Psoas muscle (tissue), 8 donors: ENCODE measurements around the gene METTL27. TPM values are rescaled to one million over a fixed set of nuclear protein-coding genes. Genes with fewer than 3 reads are reported as not detected.
A peak's percentile ranks its signal among the peaks of the same experiment; 100 is the strongest.
"Not testable (repeated sequence)": the region's sequence is repeated elsewhere in the genome, so short reads cannot be mapped to it uniquely, and the experiment has no call there.

Source experiments
- ATAC-seq, 4 donors: fragments of 200-7000 bp; cut with Tn5 transposase; one replicate each; pipeline ENCODE4 v1.9.1; 2020; ENCODE audit warnings: moderate library complexity in 3 of 4, mild to moderate bottlenecking in 2 of 4
- DNase-seq, 2 donors: peaks; one replicate each; pipeline ENCODE4 v3.0.0-alpha.2; 2020
- H3K27ac ChIP-seq: fragments of 200-600 bp; one replicate; pipeline ENCODE4 v1.8.0; 2022
- H3K27me3 ChIP-seq, 3 donors: fragments of 200-600 bp in 1 of 3; one replicate each; pipeline versions ENCODE4 v1.6.1 to v1.8.0; 2013 to 2022; ENCODE audit warnings: low read length in 2 of 3, mild to moderate bottlenecking in 2 of 3, moderate library complexity in 1 of 3; ENCODE audit not compliant: insufficient read depth in 3 of 3
- H3K36me3 ChIP-seq, 2 donors: fragments of 200-600 bp in 1 of 2; one replicate each; pipeline versions ENCODE4 v1.6.1 to v1.8.0; 2013 to 2022; ENCODE audit warnings: low read depth in 1 of 2, mild to moderate bottlenecking in 1 of 2, moderate library complexity in 1 of 2; ENCODE audit not compliant: insufficient read depth in 1 of 2
- H3K4me1 ChIP-seq: fragments of 200-600 bp; one replicate; pipeline ENCODE4 v1.8.0; 2022
- H3K4me3 ChIP-seq: fragments of 200-600 bp; one replicate; pipeline ENCODE4 v1.8.0; 2022; ENCODE audit warnings: mild to moderate bottlenecking
- H3K9me3 ChIP-seq: fragments of 200-600 bp; one replicate; pipeline ENCODE4 v1.8.0; 2022
- WGBS, 3 donors: extraction: QIAGEN DNeasy Blood & Tissue Kit; methylation state at CpG; one replicate each; pipeline versions ENCODE4 v1.1.6 to v1.1.7; 2013; 5-methylcytosine and 5-hydroxymethylcytosine counted together
- intact Hi-C, 2 donors: fragments of 100-400 bp; cut with DNase I; formaldehyde crosslinking; loops; one replicate each; pipeline versions ENCODE4 v1.11.0 to v1.14.2; 2022
- polyA plus RNA-seq, 3 donors: library from polyadenylated mRNA; stranded (reverse); fragments of 200-250 nt; gene quantifications; one replicate each; pipeline ENCODE4 v1.2.3, GENCODE V29; 2013
- total RNA-seq, 4 donors: library from RNA; stranded (reverse); fragmentation: NEBNext Ultra II Directional in 2 of 4; extraction: Animal tissue kit (Norgen Biotek cat#: 25700) in 2 of 4; gene quantifications; one replicate each; pipeline versions ENCODE4 v1.2.1 to v1.2.4, GENCODE V29; 2021 to 2023
- TF ChIP-seq, protein P1 (sequence below): fragments of 200-600 bp; IDR thresholded peaks from one replicate; pipeline ENCODE4 v1.8.0; 2022; ENCODE audit warnings: antibody characterized with exemption
- donor health status: healthy with polysubstance abuse.
- donor health status: DM: no; HTN: no; CAD: no; lungs with moderate emphysema.
- donor health status: Bipolar disorder and iron deficiency.
- donor health status: healthy.
- donor health status: DM: yes; HTN: yes; CAD: no.
- donor health status: DM: no; HTN: no; CAD: no.
- donor health status: DM: no; HTN: no; CAD: no.
- donor health status: DM: yes; HTN: yes; CAD: no.

Gene METTL27
- total and polyA plus RNA-seq, 7 donors: 0.09 to 0.84 (median 0.22) TPM; not detected in 1

DNA sequence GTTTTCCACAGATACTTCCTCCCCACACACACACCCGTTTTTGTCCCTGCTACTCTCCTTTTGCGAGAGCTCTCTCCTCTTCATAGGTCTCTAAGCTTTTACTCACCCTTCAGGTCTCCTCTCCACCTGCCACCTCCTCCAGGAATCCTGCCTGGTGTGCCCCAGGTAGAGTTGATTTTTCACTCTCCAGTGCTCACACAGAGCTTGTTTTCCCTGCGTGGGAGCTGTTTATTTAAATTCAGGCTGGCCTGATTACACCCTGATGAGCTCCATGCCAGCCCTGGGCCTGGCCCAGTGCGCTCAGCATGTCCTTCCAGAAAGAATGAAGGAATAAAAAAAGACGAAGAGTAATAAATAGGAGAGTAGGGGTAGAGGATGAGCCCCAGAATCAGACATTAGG is 19.1 kb downstream of the METTL27 start:
- no peak for ATAC-seq
- Histone ChIP-seq H3K36me3 (no peaks in the 10 kb centered on the region), H3K4me3 (no peak overlapping the region), H3K27me3 (no peaks in the 10 kb centered on the region), H3K27ac (no peak overlapping the region), H3K4me1 (peaks cover 9% of the 10 kb centered on the region), H3K9me3 (no peaks in the 10 kb centered on the region)
- 83 to 88% (median 85%) methylated on average over 5 of the region's 5 CpGs for WGBS, 3 donors
- TF ChIP-seq, protein P1, sequence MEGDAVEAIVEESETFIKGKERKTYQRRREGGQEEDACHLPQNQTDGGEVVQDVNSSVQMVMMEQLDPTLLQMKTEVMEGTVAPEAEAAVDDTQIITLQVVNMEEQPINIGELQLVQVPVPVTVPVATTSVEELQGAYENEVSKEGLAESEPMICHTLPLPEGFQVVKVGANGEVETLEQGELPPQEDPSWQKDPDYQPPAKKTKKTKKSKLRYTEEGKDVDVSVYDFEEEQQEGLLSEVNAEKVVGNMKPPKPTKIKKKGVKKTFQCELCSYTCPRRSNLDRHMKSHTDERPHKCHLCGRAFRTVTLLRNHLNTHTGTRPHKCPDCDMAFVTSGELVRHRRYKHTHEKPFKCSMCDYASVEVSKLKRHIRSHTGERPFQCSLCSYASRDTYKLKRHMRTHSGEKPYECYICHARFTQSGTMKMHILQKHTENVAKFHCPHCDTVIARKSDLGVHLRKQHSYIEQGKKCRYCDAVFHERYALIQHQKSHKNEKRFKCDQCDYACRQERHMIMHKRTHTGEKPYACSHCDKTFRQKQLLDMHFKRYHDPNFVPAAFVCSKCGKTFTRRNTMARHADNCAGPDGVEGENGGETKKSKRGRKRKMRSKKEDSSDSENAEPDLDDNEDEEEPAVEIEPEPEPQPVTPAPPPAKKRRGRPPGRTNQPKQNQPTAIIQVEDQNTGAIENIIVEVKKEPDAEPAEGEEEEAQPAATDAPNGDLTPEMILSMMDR: no peak
- no peak for DNase-seq
- intact Hi-C loops: loop anchor here in 1 of 2 donors (10.0 kb wide), 1 partner anchor 58 kb away; no protein-coding TSS in a partner anchor

- ATAC-seq (peak; percentile 40 to 79 (median 62)), DNase-seq (peak in 1 of 2 donors; percentile 78)
- intact Hi-C loops: loop anchor here in 1 of 2 donors (10.0 kb wide), 1 partner anchor 58 kb away; no protein-coding TSS in a partner anchor
- Histone ChIP-seq H3K36me3 (no peaks in the 10 kb centered on the region), H3K27me3 (no peaks in the 10 kb centered on the region), H3K27ac (no peak overlapping the region), H3K4me1 (peaks cover 6% of the 10 kb centered on the region), H3K4me3 (no peak overlapping the region), H3K9me3 (no peaks in the 10 kb centered on the region)
- 54 to 57% (median 57%) methylated on average over 15 of the region's 15 CpGs for WGBS, 3 donors
- TF ChIP-seq, protein P1: no peak
Observed at GRCh38 chr7:73822319-73823173, 19.8 kb downstream of the METTL27 start.

- not testable (repeated sequence) for H3K36me3 ChIP-seq, H3K27me3 ChIP-seq, H3K4me1 ChIP-seq, DNase-seq, H3K9me3 ChIP-seq, ATAC-seq, H3K4me3 ChIP-seq, H3K27ac ChIP-seq
- WGBS, 3 donors: 90 to 94% (median 94%) methylated on average over 14 of the region's 14 CpGs
- intact Hi-C loops: loop anchor here in 1 of 2 donors (10.0 kb wide), 1 partner anchor 57 kb away; no protein-coding TSS in a partner anchor
Observed at GRCh38 chr7:73821597-73822285, 20.6 kb downstream of the METTL27 start.

DNA sequence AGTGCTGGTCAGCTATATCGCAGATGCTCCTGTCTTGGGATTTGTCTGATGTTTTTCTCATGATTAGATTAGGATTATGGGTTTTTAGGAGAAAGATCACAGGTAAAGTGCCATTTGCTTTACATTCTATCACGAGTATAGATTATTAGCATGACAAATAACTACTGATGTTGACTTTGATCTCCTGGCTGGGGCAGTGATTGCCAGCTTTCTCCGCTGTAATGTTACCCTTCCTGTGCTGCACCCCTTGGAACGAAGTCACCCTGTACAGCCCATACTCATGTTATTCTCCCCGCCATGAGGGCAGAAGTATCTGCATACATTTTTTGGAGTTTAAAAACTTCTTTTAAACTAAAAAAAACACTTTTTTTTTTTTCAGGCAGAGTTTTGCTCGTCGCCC is 22.3 kb downstream of the METTL27 start:
- H3K4me3 ChIP-seq: no peak overlapping the region
- WGBS, 3 donors: 77 to 86% (median 83%) methylated on average over 7 of the region's 7 CpGs
- DNase-seq (no peak), ATAC-seq (no peak)
- H3K27me3 ChIP-seq: no peaks in the 10 kb centered on the region
- no peaks in the 10 kb centered on the region for H3K9me3 ChIP-seq
- intact Hi-C loops: loop anchor here in 1 of 2 donors (10.0 kb wide), 1 partner anchor 55 kb away; no protein-coding TSS in a partner anchor
- TF ChIP-seq, protein P1: no peak
- H3K36me3 ChIP-seq: no peaks in the 10 kb centered on the region
- H3K27ac ChIP-seq: no peak overlapping the region
- no peaks in the 10 kb centered on the region for H3K4me1 ChIP-seq

DNA sequence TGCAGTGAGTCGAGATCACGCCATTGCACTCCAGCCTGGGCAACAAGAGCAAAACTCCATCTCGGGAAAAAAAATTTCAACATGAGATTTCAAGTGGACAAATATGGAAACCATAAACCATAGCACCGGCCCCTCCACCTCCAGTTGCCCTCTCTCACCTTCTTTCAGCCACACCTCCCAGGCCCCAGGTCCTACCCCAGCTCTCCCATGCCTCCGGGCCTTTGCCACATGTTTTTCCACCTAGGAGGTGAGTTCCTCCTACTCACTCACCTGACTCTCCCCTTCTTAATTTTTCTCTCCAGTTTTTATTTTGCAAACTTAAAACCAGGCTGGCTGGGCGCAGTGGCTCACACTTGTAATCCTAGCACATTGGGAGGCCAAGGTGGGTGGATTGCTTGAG is 25.2 kb downstream of the METTL27 start:
- intact Hi-C loops: no loop called here
- H3K27me3 ChIP-seq: peaks cover 0 to under 1% (median 0%) of the 10 kb centered on the region in 3 donors
- H3K4me1 ChIP-seq: no peaks in the 10 kb centered on the region
- 86 to 92% (median 91%) methylated on average over 6 of the region's 6 CpGs for WGBS, 3 donors
- no peak overlapping the region for H3K4me3 ChIP-seq
- ATAC-seq: no peak
- H3K36me3 ChIP-seq: no peaks in the 10 kb centered on the region
- H3K9me3 ChIP-seq: no peaks in the 10 kb centered on the region
- H3K27ac ChIP-seq: no peak overlapping the region
- DNase-seq: no peak
- TF ChIP-seq, protein P1: no peak
